T-helper 2 cell treated with Interferon-gamma antibody and Interleukin-4, amounts not matched to agents 100 ng/mL and 5 ng/mL, for 36 hours (primary cell): ENCODE measurements around the gene ITPK1. TPM values are rescaled to one million over a fixed set of nuclear protein-coding genes. Genes with fewer than 3 reads are reported as not detected.
"Not testable (repeated sequence)": the region's sequence is repeated elsewhere in the genome, so short reads cannot be mapped to it uniquely, and the experiment has no call there.

Source experiments
- intact Hi-C: fragments of 100-400 bp; cut with micrococcal nuclease; formaldehyde crosslinking; loops from one replicate; pipeline ENCODE4 v1.15.1; 2023
- total RNA-seq: library from RNA; stranded (reverse); gene quantifications from 2 replicates; pipeline ENCODE4 v1.2.3, GENCODE V29; 2022

Gene ITPK1
- total RNA-seq, 1 donor from 2014 or later = 84.1 TPM

GRCh38 chr14:93107453-93107852 lies 8.3 kb downstream of the ITPK1 start:
- intact Hi-C loops = no loop called here

- intact Hi-C loops = no loop called here
These were observed 9.1 kb downstream of the ITPK1 start for GRCh38 chr14:93106541-93107156.

GRCh38 chr14:93105856-93106255 lies 9.9 kb downstream of the ITPK1 start:
- intact Hi-C loops = not testable (repeated sequence)

GRCh38 chr14:93105362-93105761 lies 10.4 kb downstream of the ITPK1 start:
- intact Hi-C loops = no loop called here

GRCh38 chr14:93104961-93105360 lies 10.8 kb downstream of the ITPK1 start:
- intact Hi-C loops = no loop called here

- intact Hi-C loops = loop anchor here (1.0 kb wide), 2 partner anchors 10 to 37 kb away; no protein-coding TSS in a partner anchor
These were observed 12.2 kb downstream of the ITPK1 start for GRCh38 chr14:93103392-93104080.

- intact Hi-C loops = no loop called here
These were observed 13.6 kb downstream of the ITPK1 start for GRCh38 chr14:93102141-93102540.

GRCh38 chr14:93101181-93101580 lies 14.5 kb downstream of the ITPK1 start:
- intact Hi-C loops = no loop called here

- intact Hi-C loops = no loop called here
These were observed 15.2 kb downstream of the ITPK1 start for GRCh38 chr14:93100570-93100969.

- intact Hi-C loops = no loop called here
These were observed 15.6 kb downstream of the ITPK1 start for GRCh38 chr14:93100100-93100499.

- intact Hi-C loops = no loop called here
These were observed 16.1 kb downstream of the ITPK1 start for GRCh38 chr14:93099643-93100042.

GRCh38 chr14:93099196-93099595 lies 16.5 kb downstream of the ITPK1 start:
- intact Hi-C loops = no loop called here

- intact Hi-C loops = no loop called here
These were observed 18.9 kb downstream of the ITPK1 start for GRCh38 chr14:93096691-93097322.

GRCh38 chr14:93095742-93096510 lies 19.8 kb downstream of the ITPK1 start:
- intact Hi-C loops = no loop called here

GRCh38 chr14:93094121-93094918 lies 21.4 kb downstream of the ITPK1 start:
- intact Hi-C loops = no loop called here

- intact Hi-C loops = no loop called here
These were observed 22.8 kb downstream of the ITPK1 start for GRCh38 chr14:93092606-93093556.

GRCh38 chr14:93091666-93092065 lies 24.1 kb downstream of the ITPK1 start:
- intact Hi-C loops = no loop called here

GRCh38 chr14:93090826-93091555 lies 24.7 kb downstream of the ITPK1 start:
- intact Hi-C loops = no loop called here
